GM12891 (cell line): ENCODE results near the gene THADA.

Source experiments
- POLR2A ChIP-seq: IDR thresholded peaks from 2 replicates; pipeline ENCODE4 v1.6.1; 2011; ENCODE audit warnings: low read depth, low read length, control low read depth
- POLR2AphosphoS5 ChIP-seq: IDR thresholded peaks from 2 replicates; pipeline ENCODE4 v1.6.1; 2011; ENCODE audit warnings: low read depth, low read length, control low read depth
- TAF1 ChIP-seq: IDR thresholded peaks from 2 replicates; pipeline ENCODE4 v1.6.1; 2011; ENCODE audit warnings: low read depth, low read length, control low read depth

GRCh38 chr2:43317194-43317593 lies 278.6 kb downstream of the THADA start:
- no peak for TF ChIP-seq POLR2A
- no peak for TF ChIP-seq TAF1
- no peak for TF ChIP-seq POLR2AphosphoS5
